Measurements from ENCODE around the gene KLHL33. TPM values are rescaled to one million over a fixed set of nuclear protein-coding genes. Genes with fewer than 3 reads are reported as not detected.

The KLHL33 gene
- polyA plus RNA-seq (2013, experiment 1 of 2): 0.06 TPM
- 0.11 TPM for polyA plus RNA-seq (2013, experiment 2 of 2)

DNA sequence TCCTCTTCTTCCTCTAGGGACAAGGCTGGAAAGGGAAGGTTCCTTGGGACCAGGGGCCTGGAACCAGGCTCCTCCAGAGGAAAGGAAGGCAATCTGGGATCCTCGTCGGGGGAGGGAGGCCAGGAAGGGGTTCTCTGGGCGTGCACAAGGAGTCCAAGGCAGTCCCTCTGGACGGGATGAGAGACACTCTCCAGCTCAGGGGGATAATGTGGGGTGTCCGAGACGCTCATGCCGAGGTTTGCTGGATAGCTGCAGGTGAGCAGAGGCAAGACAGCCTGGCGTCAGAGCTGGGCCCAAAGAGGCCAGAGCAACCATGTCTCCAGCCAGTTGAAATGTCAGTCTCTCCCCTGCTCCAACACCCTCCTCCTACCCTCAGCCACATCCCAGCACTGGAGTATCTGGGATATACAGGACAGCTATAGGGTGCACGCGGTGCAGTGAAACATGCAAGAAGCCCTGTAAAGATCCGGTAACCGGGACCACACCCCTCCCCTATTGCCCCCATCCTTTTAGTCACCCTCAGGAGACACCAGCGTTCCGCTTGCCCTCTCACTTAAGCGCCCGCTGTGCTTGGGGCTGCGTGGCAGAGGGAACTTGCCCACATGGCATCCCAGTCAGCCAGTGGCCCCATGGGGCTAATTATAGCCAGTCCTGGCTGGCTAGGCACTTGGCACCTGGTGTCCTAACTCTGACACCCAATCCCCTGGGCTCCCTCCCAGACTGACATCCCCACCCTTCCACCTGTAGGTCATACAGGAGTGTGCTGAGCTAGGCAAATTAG is at the start of gene KLHL33:
KLHL33 (minus strand) TSS at position 585 of the 781 bp plus-strand sequence; CDS start at position 230, 355 bp downstream.
- Histone ChIP-seq H3K4me3 (ENCODE audit: low read length in 2 of 2) (peak within 1 kb of the TSS in 1 of 2 donors; percentile 44), H2AK5ac (ENCODE audit: low read depth, low read length) (no peak within 1 kb of the TSS), H3K27me3 (ENCODE audit: control insufficient read depth in 3 of 3, insufficient read depth in 3 of 3, low read depth in 1 of 3, low read length in 3 of 3) (peaks cover 0 to 53% (median 10%) of the 10 kb centered on the region in 3 experiments), H2BK12ac (ENCODE audit: low read length) (no peak within 1 kb of the TSS), H3K9me3 (replicated peaks in 1 of 2; ENCODE audit: control insufficient read depth in 2 of 2, insufficient read depth in 1 of 2, low read depth in 1 of 2, low read length in 2 of 2) (no peaks in the 10 kb centered on the region), H2BK5ac (ENCODE audit: low read length) (no peak within 1 kb of the TSS), H3K14ac (ENCODE audit: low read length) (peak within 1 kb of the TSS; percentile 84), H2BK15ac (ENCODE audit: low read length) (no peak within 1 kb of the TSS), H3K4me1 (ENCODE audit: control insufficient read depth in 2 of 2, insufficient read depth in 1 of 2, low read depth in 1 of 2, low read length in 2 of 2) (no peaks in the 10 kb centered on the region), H3K4me2 (ENCODE audit: insufficient read depth, low read length, poor library complexity, severe bottlenecking) (peak within 1 kb of the TSS; percentile 24), H3K9ac (ENCODE audit: low read depth, low read length, poor library complexity) (no peak within 1 kb of the TSS), H3K36me3 (replicated peaks in 1 of 2; ENCODE audit: control insufficient read depth in 2 of 2, insufficient read depth in 2 of 2, low read length in 2 of 2) (no peaks in the 10 kb centered on the region), H2AFZ (ENCODE audit: low read length) (peak within 1 kb of the TSS; percentile 89), H3K79me1 (ENCODE audit: low read depth, low read length) (no peaks in the 10 kb centered on the region), H4K91ac (ENCODE audit: low read depth, low read length, poor library complexity) (no peak within 1 kb of the TSS), H4K8ac (ENCODE audit: low read depth, low read length) (no peak within 1 kb of the TSS), H3K27ac (replicated peaks; ENCODE audit: low read length) (no peak within 1 kb of the TSS), H3K23ac (ENCODE audit: low read depth, low read length, poor library complexity) (no peak within 1 kb of the TSS), H3K4ac (ENCODE audit: low read length) (peak within 1 kb of the TSS; percentile 24), H3K18ac (ENCODE audit: low read length) (peak within 1 kb of the TSS; percentile 72), H2BK120ac (ENCODE audit: low read depth, low read length) (no peak within 1 kb of the TSS)
- no peak for DNase-seq (ENCODE audit: low spot score)
- whole genome bisulfite sequencing, 2 donors (ENCODE audit: extremely low coverage in 2 of 2, insufficient read length in 2 of 2, insufficient replicate concordance in 1 of 2): no CpG with 5 or more reads among the region's 17 CpGs

DNA sequence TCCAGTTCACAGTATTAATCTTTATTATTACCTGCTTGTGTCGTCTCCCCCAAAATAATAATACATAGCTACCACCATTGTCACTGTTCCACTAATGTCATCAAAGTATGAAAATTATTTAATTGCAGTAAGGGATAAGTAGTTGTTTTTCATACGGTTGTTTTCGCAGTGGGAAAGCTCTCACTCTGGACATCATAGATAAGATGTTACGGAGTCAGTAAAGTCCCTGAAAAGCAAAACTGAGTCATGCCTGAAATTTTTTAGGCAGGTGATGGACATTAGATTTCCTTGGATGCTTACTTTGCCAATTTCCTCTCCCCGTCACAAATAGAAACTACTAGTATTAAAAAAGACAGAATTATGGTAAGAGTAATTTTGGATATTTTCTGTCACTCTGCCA is 46.4 kb upstream of the KLHL33 start:
- no peak overlapping the region for H2AK5ac ChIP-seq (ENCODE audit: low read depth, low read length)
- H3K23ac ChIP-seq (ENCODE audit: low read depth, low read length, poor library complexity): no peak overlapping the region
- H3K4me1 ChIP-seq (ENCODE audit: control insufficient read depth in 2 of 2, insufficient read depth in 1 of 2, low read depth in 1 of 2, low read length in 2 of 2): peaks cover 0 to 2% of the 10 kb centered on the region in 2 donors
- DNase-seq (ENCODE audit: low spot score): no peak
- H4K91ac ChIP-seq (ENCODE audit: low read depth, low read length, poor library complexity): no peak overlapping the region
- H3K79me1 ChIP-seq (ENCODE audit: low read depth, low read length): no peaks in the 10 kb centered on the region
- no peak overlapping the region for H4K8ac ChIP-seq (ENCODE audit: low read depth, low read length)
- H2AFZ ChIP-seq (ENCODE audit: low read length): no peak overlapping the region
- H2BK15ac ChIP-seq (ENCODE audit: low read length): no peak overlapping the region
- peaks cover 4 to 11% of the 10 kb centered on the region in 2 donors for H3K36me3 ChIP-seq (replicated peaks in 1 of 2; ENCODE audit: control insufficient read depth in 2 of 2, insufficient read depth in 2 of 2, low read length in 2 of 2)
- H3K27ac ChIP-seq (replicated peaks; ENCODE audit: low read length): no peak overlapping the region
- no peak overlapping the region for H3K4me3 ChIP-seq (ENCODE audit: low read length in 2 of 2)
- no peak overlapping the region for H3K14ac ChIP-seq (ENCODE audit: low read length)
- H3K18ac ChIP-seq (ENCODE audit: low read length): no peak overlapping the region
- no peak overlapping the region for H3K9ac ChIP-seq (ENCODE audit: low read depth, low read length, poor library complexity)
- peaks cover 0 to 22% (median 0%) of the 10 kb centered on the region in 3 experiments for H3K27me3 ChIP-seq (ENCODE audit: control insufficient read depth in 3 of 3, insufficient read depth in 3 of 3, low read depth in 1 of 3, low read length in 3 of 3)
- no peak overlapping the region for H3K4me2 ChIP-seq (ENCODE audit: insufficient read depth, low read length, poor library complexity, severe bottlenecking)
- WGBS, 2 donors (ENCODE audit: extremely low coverage in 2 of 2, insufficient read length in 2 of 2, insufficient replicate concordance in 1 of 2): no CpG with 5 or more reads among the region's 5 CpGs
- no peaks in the 10 kb centered on the region for H3K9me3 ChIP-seq (replicated peaks in 1 of 2; ENCODE audit: control insufficient read depth in 2 of 2, insufficient read depth in 1 of 2, low read depth in 1 of 2, low read length in 2 of 2)
- H2BK120ac ChIP-seq (ENCODE audit: low read depth, low read length): no peak overlapping the region
- H2BK12ac ChIP-seq (ENCODE audit: low read length): no peak overlapping the region
- no peak overlapping the region for H2BK5ac ChIP-seq (ENCODE audit: low read length)
- H3K4ac ChIP-seq (ENCODE audit: low read length): no peak overlapping the region

DNA sequence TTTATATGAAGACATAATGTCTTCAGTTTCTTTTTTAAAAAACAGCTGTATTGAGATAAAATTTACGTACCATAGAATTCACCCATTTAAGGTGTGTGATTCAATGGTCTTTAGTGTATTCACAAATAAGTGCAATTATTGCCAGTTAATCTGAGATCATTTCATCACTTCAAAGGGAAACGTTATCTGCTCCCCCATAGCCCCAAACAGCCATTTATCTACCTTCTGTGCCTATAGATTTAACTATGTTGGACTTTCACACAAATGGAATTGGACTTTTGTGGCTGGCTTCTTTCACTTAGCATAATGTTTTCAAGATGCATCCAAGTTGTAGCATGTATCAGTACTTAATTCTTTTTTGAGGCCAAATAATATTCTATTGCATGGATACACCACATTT is 42.9 kb upstream of the KLHL33 start:
- H3K4ac ChIP-seq (ENCODE audit: low read length): no peak overlapping the region
- H2AFZ ChIP-seq (ENCODE audit: low read length): no peak overlapping the region
- DNase-seq (ENCODE audit: low spot score): no peak
- H3K4me1 ChIP-seq (ENCODE audit: control insufficient read depth in 2 of 2, insufficient read depth in 1 of 2, low read depth in 1 of 2, low read length in 2 of 2): peaks cover 0 to 2% of the 10 kb centered on the region in 2 donors
- H4K91ac ChIP-seq (ENCODE audit: low read depth, low read length, poor library complexity): no peak overlapping the region
- H3K18ac ChIP-seq (ENCODE audit: low read length): no peak overlapping the region
- no peak overlapping the region for H2BK5ac ChIP-seq (ENCODE audit: low read length)
- H3K9me3 ChIP-seq (replicated peaks in 1 of 2; ENCODE audit: control insufficient read depth in 2 of 2, insufficient read depth in 1 of 2, low read depth in 1 of 2, low read length in 2 of 2): no peaks in the 10 kb centered on the region
- peaks cover 0 to 14% (median 0%) of the 10 kb centered on the region in 3 experiments for H3K27me3 ChIP-seq (ENCODE audit: control insufficient read depth in 3 of 3, insufficient read depth in 3 of 3, low read depth in 1 of 3, low read length in 3 of 3)
- no peak overlapping the region for H3K4me2 ChIP-seq (ENCODE audit: insufficient read depth, low read length, poor library complexity, severe bottlenecking)
- H3K23ac ChIP-seq (ENCODE audit: low read depth, low read length, poor library complexity): no peak overlapping the region
- no peak overlapping the region for H3K27ac ChIP-seq (replicated peaks; ENCODE audit: low read length)
- H3K9ac ChIP-seq (ENCODE audit: low read depth, low read length, poor library complexity): no peak overlapping the region
- no peak overlapping the region for H3K14ac ChIP-seq (ENCODE audit: low read length)
- no peak overlapping the region for H2BK12ac ChIP-seq (ENCODE audit: low read length)
- no peaks in the 10 kb centered on the region for H3K79me1 ChIP-seq (ENCODE audit: low read depth, low read length)
- H2BK120ac ChIP-seq (ENCODE audit: low read depth, low read length): no peak overlapping the region
- peaks cover 28 to 45% of the 10 kb centered on the region in 2 donors for H3K36me3 ChIP-seq (replicated peaks in 1 of 2; ENCODE audit: control insufficient read depth in 2 of 2, insufficient read depth in 2 of 2, low read length in 2 of 2)
- H2BK15ac ChIP-seq (ENCODE audit: low read length): no peak overlapping the region
- no peak overlapping the region for H4K8ac ChIP-seq (ENCODE audit: low read depth, low read length)
- no peak overlapping the region for H3K4me3 ChIP-seq (ENCODE audit: low read length in 2 of 2)
- no CpG with 5 or more reads among the region's 2 CpGs for WGBS, 2 donors (ENCODE audit: extremely low coverage in 2 of 2, insufficient read length in 2 of 2, insufficient replicate concordance in 1 of 2)
- H2AK5ac ChIP-seq (ENCODE audit: low read depth, low read length): no peak overlapping the region

- no peak overlapping the region for H3K27ac ChIP-seq (replicated peaks; ENCODE audit: low read length)
Observed at GRCh38 chr14:20477211-20477876, 41.4 kb upstream of the KLHL33 start.

More at GRCh38 chr14:20477211-20477876, 41.4 kb upstream of the KLHL33 start:
- no peak overlapping the region for H2BK15ac ChIP-seq (ENCODE audit: low read length)
- no peak overlapping the region for H3K4ac ChIP-seq (ENCODE audit: low read length)
- peaks cover 0 to 2% (median 0%) of the 10 kb centered on the region in 3 experiments for H3K27me3 ChIP-seq (ENCODE audit: control insufficient read depth in 3 of 3, insufficient read depth in 3 of 3, low read depth in 1 of 3, low read length in 3 of 3)
- no peak overlapping the region for H4K91ac ChIP-seq (ENCODE audit: low read depth, low read length, poor library complexity)
- no peak overlapping the region for H2AK5ac ChIP-seq (ENCODE audit: low read depth, low read length)
- H3K18ac ChIP-seq (ENCODE audit: low read length): no peak overlapping the region
- H3K79me1 ChIP-seq (ENCODE audit: low read depth, low read length): no peaks in the 10 kb centered on the region
- no peak overlapping the region for H3K23ac ChIP-seq (ENCODE audit: low read depth, low read length, poor library complexity)
- no peak overlapping the region for H2AFZ ChIP-seq (ENCODE audit: low read length)
- H3K9ac ChIP-seq (ENCODE audit: low read depth, low read length, poor library complexity): no peak overlapping the region
- H3K4me2 ChIP-seq (ENCODE audit: insufficient read depth, low read length, poor library complexity, severe bottlenecking): no peak overlapping the region
- no peak overlapping the region for H2BK12ac ChIP-seq (ENCODE audit: low read length)
- H3K4me1 ChIP-seq (ENCODE audit: control insufficient read depth in 2 of 2, insufficient read depth in 1 of 2, low read depth in 1 of 2, low read length in 2 of 2): peaks cover 0 to 2% of the 10 kb centered on the region in 2 donors
- H2BK5ac ChIP-seq (ENCODE audit: low read length): no peak overlapping the region
- DNase-seq (ENCODE audit: low spot score): no peak
- H3K4me3 ChIP-seq (ENCODE audit: low read length in 2 of 2): no peak overlapping the region
- WGBS, 2 donors (ENCODE audit: extremely low coverage in 2 of 2, insufficient read length in 2 of 2, insufficient replicate concordance in 1 of 2): no CpG with 5 or more reads among the region's 1 CpG
- H4K8ac ChIP-seq (ENCODE audit: low read depth, low read length): no peak overlapping the region
- H3K9me3 ChIP-seq (replicated peaks in 1 of 2; ENCODE audit: control insufficient read depth in 2 of 2, insufficient read depth in 1 of 2, low read depth in 1 of 2, low read length in 2 of 2): no peaks in the 10 kb centered on the region
- no peak overlapping the region for H2BK120ac ChIP-seq (ENCODE audit: low read depth, low read length)
- peaks cover 34 to 61% of the 10 kb centered on the region in 2 donors for H3K36me3 ChIP-seq (replicated peaks in 1 of 2; ENCODE audit: control insufficient read depth in 2 of 2, insufficient read depth in 2 of 2, low read length in 2 of 2)
- no peak overlapping the region for H3K14ac ChIP-seq (ENCODE audit: low read length)

Data from neuronal stem cell (in vitro differentiated cells).